ACHN (cell line): Measurements from ENCODE around the gene NCK2.

Experiments
- DNase-seq: peaks from one replicate; pipeline ENCODE4 v3.0.0-alpha.2; 2015
- in situ Hi-C: cut with HindIII; loops from 2 replicates; pipeline ENCODE4 v1.10.0; 2017; ENCODE audit warnings: low sequenced_read_pairs, low pct_ligation_motif_present, low pct_unique_long_range_greater_than_20kb

The NCK2 gene

GRCh38 chr2:105798595-105798994 is 53.9 kb downstream of the NCK2 start:
- no peak for DNase-seq
- in situ Hi-C loops: no loop called here

GRCh38 chr2:105800036-105800713 is 55.5 kb downstream of the NCK2 start:
- in situ Hi-C loops: no loop called here
- no peak for DNase-seq

- in situ Hi-C loops: no loop called here
- no peak for DNase-seq
These were observed 56.4 kb downstream of the NCK2 start for GRCh38 chr2:105800953-105801635.

- no peak for DNase-seq
- in situ Hi-C loops: no loop called here
These were observed 57.2 kb downstream of the NCK2 start for GRCh38 chr2:105801961-105802360.

GRCh38 chr2:105802587-105802986 is 57.9 kb downstream of the NCK2 start:
- no peak for DNase-seq
- in situ Hi-C loops: no loop called here

- DNase-seq: no peak
- in situ Hi-C loops: no loop called here
These were observed 58.6 kb downstream of the NCK2 start for GRCh38 chr2:105803337-105803736.

GRCh38 chr2:105803773-105804172 is 59.1 kb downstream of the NCK2 start:
- no peak for DNase-seq
- in situ Hi-C loops: no loop called here

GRCh38 chr2:105804266-105804665 is 59.6 kb downstream of the NCK2 start:
- in situ Hi-C loops: no loop called here
- DNase-seq: no peak

GRCh38 chr2:105806996-105807395 is 62.3 kb downstream of the NCK2 start:
- in situ Hi-C loops: no loop called here
- no peak for DNase-seq

- DNase-seq: no peak
- in situ Hi-C loops: no loop called here
These were observed 63.8 kb downstream of the NCK2 start for GRCh38 chr2:105808423-105809096.

GRCh38 chr2:105809097-105809473 is 64.4 kb downstream of the NCK2 start:
- DNase-seq: no peak
- in situ Hi-C loops: no loop called here

- in situ Hi-C loops: no loop called here
These were observed 65.0 kb downstream of the NCK2 start for GRCh38 chr2:105809723-105810122.

GRCh38 chr2:105812180-105813044 is 67.7 kb downstream of the NCK2 start:
- in situ Hi-C loops: no loop called here
- no peak for DNase-seq

More at GRCh38 chr2:105809723-105810122, 65.0 kb downstream of the NCK2 start:
- DNase-seq: no peak

- DNase-seq: no peak
- in situ Hi-C loops: no loop called here
These were observed 68.3 kb downstream of the NCK2 start for GRCh38 chr2:105813045-105813315.

- DNase-seq: no peak
- in situ Hi-C loops: no loop called here
These were observed 68.7 kb downstream of the NCK2 start for GRCh38 chr2:105813405-105813804.

- DNase-seq: no peak
- in situ Hi-C loops: no loop called here
These were observed 69.7 kb downstream of the NCK2 start for GRCh38 chr2:105814291-105814940.

- DNase-seq: no peak
- in situ Hi-C loops: no loop called here
These were observed 70.7 kb downstream of the NCK2 start for GRCh38 chr2:105815401-105815800.

- no peak for DNase-seq
- in situ Hi-C loops: no loop called here
These were observed 75.4 kb downstream of the NCK2 start for GRCh38 chr2:105820151-105820550.

- in situ Hi-C loops: no loop called here
These were observed 76.0 kb downstream of the NCK2 start for GRCh38 chr2:105820691-105821090.

More at GRCh38 chr2:105820691-105821090, 76.0 kb downstream of the NCK2 start:
- no peak for DNase-seq
